ENCODE results near the gene PRKN. TPM values are rescaled to one million over a fixed set of nuclear protein-coding genes. Genes with fewer than 3 reads are reported as not detected.

Gene PRKN
- total and polyA plus RNA-seq, 5 donors from 2014 or later, result 0.24 to 3.7 (median 2.5) TPM

GRCh38 chr6:162442687-162443086 is 284.9 kb downstream of the PRKN start:
- H3K27ac Mint-ChIP-seq, result no peak overlapping the region
- no peak overlapping the region for H3K4me3 Mint-ChIP-seq
- ATAC-seq (ENCODE audit: low read depth in 2 of 2) (no peak), DNase-seq (no peak)
- H3K9me3 Mint-ChIP-seq, result peaks cover 0 to 27% (median 17%) of the 10 kb centered on the region in 7 donors
- H3K36me3 ChIP-seq (ENCODE audit: control insufficient read depth, insufficient read depth, low read length), result no peaks in the 10 kb centered on the region
- no peak overlapping the region for H3K4me3 ChIP-seq (ENCODE audit: low read depth, low read length)
- H3K27me3 Mint-ChIP-seq, result peaks cover 2% of the 10 kb centered on the region
- no peaks in the 10 kb centered on the region for H3K4me1 ChIP-seq (ENCODE audit: control insufficient read depth, insufficient read depth, low read length, poor library complexity, severe bottlenecking)
- H3K36me3 Mint-ChIP-seq, result peaks cover 9% of the 10 kb centered on the region
- H3K9me3 ChIP-seq (ENCODE audit: control insufficient read depth in 2 of 2, low read length in 2 of 2), result peaks cover 2 to 3% of the 10 kb centered on the region in 2 experiments
- no peaks in the 10 kb centered on the region for H3K4me1 Mint-ChIP-seq
- no peak overlapping the region for H3K27ac ChIP-seq (ENCODE audit: insufficient read depth, low read length, poor library complexity, severe bottlenecking)
- H3K27me3 ChIP-seq (ENCODE audit: control insufficient read depth, insufficient read depth, low read length), result no peaks in the 10 kb centered on the region

GRCh38 chr6:162441991-162442390 is 285.6 kb downstream of the PRKN start:
- H3K36me3 Mint-ChIP-seq, result peaks cover 9% of the 10 kb centered on the region
- DNase-seq, result no peak
- Histone ChIP-seq H3K9me3 (ENCODE audit: control insufficient read depth in 2 of 2, low read length in 2 of 2) (peaks cover 2 to 3% of the 10 kb centered on the region in 2 experiments), H3K4me3 (ENCODE audit: low read depth, low read length) (no peak overlapping the region), H3K4me1 (ENCODE audit: control insufficient read depth, insufficient read depth, low read length, poor library complexity, severe bottlenecking) (no peaks in the 10 kb centered on the region), H3K27ac (ENCODE audit: insufficient read depth, low read length, poor library complexity, severe bottlenecking) (no peak overlapping the region), H3K36me3 (ENCODE audit: control insufficient read depth, insufficient read depth, low read length) (no peaks in the 10 kb centered on the region), H3K27me3 (ENCODE audit: control insufficient read depth, insufficient read depth, low read length) (no peaks in the 10 kb centered on the region)
- no peak overlapping the region for H3K4me3 Mint-ChIP-seq
- H3K27me3 Mint-ChIP-seq, result no peaks in the 10 kb centered on the region
- peaks cover 0 to 29% (median 17%) of the 10 kb centered on the region in 7 donors for H3K9me3 Mint-ChIP-seq
- ATAC-seq (ENCODE audit: low read depth in 2 of 2), result no peak
- no peak overlapping the region for H3K27ac Mint-ChIP-seq
- H3K4me1 Mint-ChIP-seq, result no peaks in the 10 kb centered on the region

GRCh38 chr6:162438980-162439379 is 288.6 kb downstream of the PRKN start:
- peaks cover 2 to 3% of the 10 kb centered on the region in 2 experiments for H3K9me3 ChIP-seq (ENCODE audit: control insufficient read depth in 2 of 2, low read length in 2 of 2)
- H3K27ac ChIP-seq (ENCODE audit: insufficient read depth, low read length, poor library complexity, severe bottlenecking), result no peak overlapping the region
- H3K36me3 ChIP-seq (ENCODE audit: control insufficient read depth, insufficient read depth, low read length), result no peaks in the 10 kb centered on the region
- ATAC-seq (ENCODE audit: low read depth in 2 of 2), result no peak
- DNase-seq, result no peak
- H3K4me3 Mint-ChIP-seq, result no peak overlapping the region
- no peak overlapping the region for H3K27ac Mint-ChIP-seq
- no peaks in the 10 kb centered on the region for H3K27me3 ChIP-seq (ENCODE audit: control insufficient read depth, insufficient read depth, low read length)
- no peak overlapping the region for H3K4me3 ChIP-seq (ENCODE audit: low read depth, low read length)
- peaks cover 9% of the 10 kb centered on the region for H3K36me3 Mint-ChIP-seq
- H3K27me3 Mint-ChIP-seq, result no peaks in the 10 kb centered on the region
- peaks cover 0 to 29% (median 11%) of the 10 kb centered on the region in 7 donors for H3K9me3 Mint-ChIP-seq
- no peaks in the 10 kb centered on the region for H3K4me1 Mint-ChIP-seq
- H3K4me1 ChIP-seq (ENCODE audit: control insufficient read depth, insufficient read depth, low read length, poor library complexity, severe bottlenecking), result no peaks in the 10 kb centered on the region

- no peak overlapping the region for H3K4me3 Mint-ChIP-seq
These were observed 292.5 kb downstream of the PRKN start for GRCh38 chr6:162435071-162435470.

GRCh38 chr6:162421004-162421403 is 306.6 kb downstream of the PRKN start:
- no peaks in the 10 kb centered on the region for H3K36me3 ChIP-seq (ENCODE audit: control insufficient read depth, insufficient read depth, low read length)
- Mint-ChIP-seq H3K9me3 (peaks cover 0 to 11% (median 4%) of the 10 kb centered on the region in 7 donors), H3K4me1 (no peaks in the 10 kb centered on the region), H3K4me3 (no peak overlapping the region), H3K27me3 (no peaks in the 10 kb centered on the region), H3K36me3 (peaks cover 4% of the 10 kb centered on the region), H3K27ac (no peak overlapping the region)
- no peak overlapping the region for H3K4me3 ChIP-seq (ENCODE audit: low read depth, low read length)
- H3K27ac ChIP-seq (ENCODE audit: insufficient read depth, low read length, poor library complexity, severe bottlenecking), result no peak overlapping the region
- H3K4me1 ChIP-seq (ENCODE audit: control insufficient read depth, insufficient read depth, low read length, poor library complexity, severe bottlenecking), result no peaks in the 10 kb centered on the region
- ATAC-seq (ENCODE audit: low read depth in 2 of 2) (no peak), DNase-seq (no peak)
- H3K27me3 ChIP-seq (ENCODE audit: control insufficient read depth, insufficient read depth, low read length), result no peaks in the 10 kb centered on the region
- no peaks in the 10 kb centered on the region for H3K9me3 ChIP-seq (ENCODE audit: control insufficient read depth in 2 of 2, low read length in 2 of 2)

More at GRCh38 chr6:162435071-162435470, 292.5 kb downstream of the PRKN start:
- no peak overlapping the region for H3K27ac ChIP-seq (ENCODE audit: insufficient read depth, low read length, poor library complexity, severe bottlenecking)
- no peaks in the 10 kb centered on the region for H3K27me3 Mint-ChIP-seq
- no peaks in the 10 kb centered on the region for H3K4me1 ChIP-seq (ENCODE audit: control insufficient read depth, insufficient read depth, low read length, poor library complexity, severe bottlenecking)
- no peak overlapping the region for H3K4me3 ChIP-seq (ENCODE audit: low read depth, low read length)
- no peaks in the 10 kb centered on the region for H3K27me3 ChIP-seq (ENCODE audit: control insufficient read depth, insufficient read depth, low read length)
- no peak for ATAC-seq (ENCODE audit: low read depth in 2 of 2)
- H3K4me1 Mint-ChIP-seq, result no peaks in the 10 kb centered on the region
- no peaks in the 10 kb centered on the region for H3K36me3 ChIP-seq (ENCODE audit: control insufficient read depth, insufficient read depth, low read length)
- no peaks in the 10 kb centered on the region for H3K36me3 Mint-ChIP-seq
- H3K27ac Mint-ChIP-seq, result no peak overlapping the region
- H3K9me3 ChIP-seq (ENCODE audit: control insufficient read depth in 2 of 2, low read length in 2 of 2), result peaks cover 2 to 3% of the 10 kb centered on the region in 2 experiments
- no peak for DNase-seq
- peaks cover 0 to 24% (median 5%) of the 10 kb centered on the region in 7 donors for H3K9me3 Mint-ChIP-seq

- no peaks in the 10 kb centered on the region for H3K4me1 Mint-ChIP-seq
- Histone ChIP-seq H3K36me3 (ENCODE audit: control insufficient read depth, insufficient read depth, low read length) (no peaks in the 10 kb centered on the region), H3K4me1 (ENCODE audit: control insufficient read depth, insufficient read depth, low read length, poor library complexity, severe bottlenecking) (no peaks in the 10 kb centered on the region), H3K4me3 (ENCODE audit: low read depth, low read length) (no peak overlapping the region), H3K9me3 (ENCODE audit: control insufficient read depth in 2 of 2, low read length in 2 of 2) (no peaks in the 10 kb centered on the region), H3K27me3 (ENCODE audit: control insufficient read depth, insufficient read depth, low read length) (no peaks in the 10 kb centered on the region), H3K27ac (ENCODE audit: insufficient read depth, low read length, poor library complexity, severe bottlenecking) (no peak overlapping the region)
- no peaks in the 10 kb centered on the region for H3K27me3 Mint-ChIP-seq
- H3K4me3 Mint-ChIP-seq, result no peak overlapping the region
- no peak overlapping the region for H3K27ac Mint-ChIP-seq
- peaks cover 4% of the 10 kb centered on the region for H3K36me3 Mint-ChIP-seq
- DNase-seq (no peak), ATAC-seq (ENCODE audit: low read depth in 2 of 2) (no peak)
- peaks cover 0 to 6% (median 2%) of the 10 kb centered on the region in 7 donors for H3K9me3 Mint-ChIP-seq
These were observed 310.6 kb downstream of the PRKN start for GRCh38 chr6:162416831-162417537.

GRCh38 chr6:162416307-162416706 is 311.3 kb downstream of the PRKN start:
- H3K27me3 ChIP-seq (ENCODE audit: control insufficient read depth, insufficient read depth, low read length), result no peaks in the 10 kb centered on the region
- peaks cover 4% of the 10 kb centered on the region for H3K36me3 Mint-ChIP-seq
- DNase-seq (no peak), ATAC-seq (ENCODE audit: low read depth in 2 of 2) (no peak)
- no peak overlapping the region for H3K27ac Mint-ChIP-seq
- no peak overlapping the region for H3K4me3 ChIP-seq (ENCODE audit: low read depth, low read length)
- no peaks in the 10 kb centered on the region for H3K4me1 Mint-ChIP-seq
- H3K4me1 ChIP-seq (ENCODE audit: control insufficient read depth, insufficient read depth, low read length, poor library complexity, severe bottlenecking), result no peaks in the 10 kb centered on the region
- no peaks in the 10 kb centered on the region for H3K27me3 Mint-ChIP-seq
- no peaks in the 10 kb centered on the region for H3K36me3 ChIP-seq (ENCODE audit: control insufficient read depth, insufficient read depth, low read length)
- no peaks in the 10 kb centered on the region for H3K9me3 ChIP-seq (ENCODE audit: control insufficient read depth in 2 of 2, low read length in 2 of 2)
- no peak overlapping the region for H3K27ac ChIP-seq (ENCODE audit: insufficient read depth, low read length, poor library complexity, severe bottlenecking)
- H3K9me3 Mint-ChIP-seq, result peaks cover 0 to 7% (median 2%) of the 10 kb centered on the region in 7 donors
- no peak overlapping the region for H3K4me3 Mint-ChIP-seq
